WI38 (cell line): ENCODE data around the gene DNAAF5.
"Not testable (repeated sequence)": the region's sequence is repeated elsewhere in the genome, so short reads cannot be mapped to it uniquely, and the experiment has no call there.

Experiments used
- H3K4me3 ChIP-seq: 2 replicates; pipeline ENCODE4 v1.5.1; 2011; ENCODE audit warnings: low read depth, mild to moderate bottlenecking, control low read depth, low read length
- TF ChIP-seq, protein P1 (sequence below): IDR thresholded peaks from 2 replicates; pipeline ENCODE4 v1.5.1; 2012; ENCODE audit warnings: low read depth, mild to moderate bottlenecking, control low read depth, low read length

Gene DNAAF5

DNA sequence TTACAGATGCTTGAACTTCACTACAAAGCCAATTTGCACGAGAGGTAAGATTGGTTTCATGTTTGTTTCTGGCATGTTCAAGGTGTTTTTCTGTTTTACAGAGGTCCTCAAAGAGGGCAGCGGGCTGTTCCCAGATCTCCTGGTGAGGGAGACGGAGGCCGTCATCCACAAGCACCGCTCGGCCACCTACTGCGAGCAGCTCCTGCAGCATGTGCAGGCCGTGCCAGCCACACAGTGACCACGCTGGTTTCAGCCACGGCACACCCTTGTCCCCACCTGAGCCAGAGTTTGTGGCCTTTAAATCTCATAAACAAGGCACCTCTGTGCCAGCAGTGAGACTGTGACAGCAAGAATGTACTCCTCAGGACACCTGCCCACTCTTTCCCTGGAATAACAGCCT lies 58.9 kb downstream of the DNAAF5 start:
- no peak overlapping the region for H3K4me3 ChIP-seq
- TF ChIP-seq, protein P1, sequence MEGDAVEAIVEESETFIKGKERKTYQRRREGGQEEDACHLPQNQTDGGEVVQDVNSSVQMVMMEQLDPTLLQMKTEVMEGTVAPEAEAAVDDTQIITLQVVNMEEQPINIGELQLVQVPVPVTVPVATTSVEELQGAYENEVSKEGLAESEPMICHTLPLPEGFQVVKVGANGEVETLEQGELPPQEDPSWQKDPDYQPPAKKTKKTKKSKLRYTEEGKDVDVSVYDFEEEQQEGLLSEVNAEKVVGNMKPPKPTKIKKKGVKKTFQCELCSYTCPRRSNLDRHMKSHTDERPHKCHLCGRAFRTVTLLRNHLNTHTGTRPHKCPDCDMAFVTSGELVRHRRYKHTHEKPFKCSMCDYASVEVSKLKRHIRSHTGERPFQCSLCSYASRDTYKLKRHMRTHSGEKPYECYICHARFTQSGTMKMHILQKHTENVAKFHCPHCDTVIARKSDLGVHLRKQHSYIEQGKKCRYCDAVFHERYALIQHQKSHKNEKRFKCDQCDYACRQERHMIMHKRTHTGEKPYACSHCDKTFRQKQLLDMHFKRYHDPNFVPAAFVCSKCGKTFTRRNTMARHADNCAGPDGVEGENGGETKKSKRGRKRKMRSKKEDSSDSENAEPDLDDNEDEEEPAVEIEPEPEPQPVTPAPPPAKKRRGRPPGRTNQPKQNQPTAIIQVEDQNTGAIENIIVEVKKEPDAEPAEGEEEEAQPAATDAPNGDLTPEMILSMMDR = no peak

GRCh38 chr7:786472-787255 lies 60.2 kb downstream of the DNAAF5 start:
- TF ChIP-seq, protein P1 = peak; percentile 93
- H3K4me3 ChIP-seq = no peak overlapping the region

- no peak overlapping the region for H3K4me3 ChIP-seq
- TF ChIP-seq, protein P1 = no peak
These were observed 61.1 kb downstream of the DNAAF5 start for GRCh38 chr7:787332-788240.

DNA sequence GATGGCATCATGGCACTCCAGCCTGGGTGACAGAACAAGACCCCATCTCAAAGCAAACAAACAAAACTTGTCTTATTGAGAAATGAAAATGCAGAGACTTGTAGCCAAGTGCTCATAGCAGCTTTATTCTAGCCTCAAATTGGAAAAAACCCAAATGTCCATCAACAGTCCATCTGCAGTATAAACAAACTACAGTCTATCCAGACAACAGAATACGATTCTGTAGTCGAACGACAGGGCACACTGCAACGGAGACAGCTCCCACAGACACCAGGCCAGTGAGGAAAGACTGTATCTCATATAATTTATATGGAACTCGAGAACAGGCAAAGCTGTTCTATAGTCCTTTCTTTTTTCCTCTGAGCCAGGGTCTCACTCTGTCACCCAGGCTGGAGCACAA lies 65.0 kb downstream of the DNAAF5 start:
- TF ChIP-seq, protein P1 = no peak
- no peak overlapping the region for H3K4me3 ChIP-seq

DNA sequence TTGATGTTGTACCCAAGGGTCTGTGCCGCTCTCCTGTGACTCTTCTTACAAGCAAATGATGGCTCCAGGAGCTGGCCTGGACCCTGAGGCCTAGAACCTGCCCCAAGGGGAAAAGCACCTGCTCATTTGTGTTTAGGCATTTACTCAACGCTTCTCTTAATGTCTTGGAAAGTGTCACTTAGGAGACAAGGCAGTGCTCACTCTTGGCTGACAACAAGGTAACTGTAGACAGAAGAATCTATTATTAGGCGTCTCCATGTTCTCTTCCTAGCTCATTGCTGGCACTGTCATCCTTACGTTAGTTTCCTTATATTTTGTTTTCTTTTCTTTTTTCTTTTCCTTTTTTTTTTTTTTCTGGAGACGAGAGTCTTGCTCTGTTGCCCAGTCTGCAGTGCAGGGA lies 67.7 kb downstream of the DNAAF5 start:
- TF ChIP-seq, protein P1 = no peak
- H3K4me3 ChIP-seq = no peak overlapping the region

- no peak overlapping the region for H3K4me3 ChIP-seq
- TF ChIP-seq, protein P1 = no peak
These were observed 68.3 kb downstream of the DNAAF5 start for GRCh38 chr7:794671-795329.

DNA sequence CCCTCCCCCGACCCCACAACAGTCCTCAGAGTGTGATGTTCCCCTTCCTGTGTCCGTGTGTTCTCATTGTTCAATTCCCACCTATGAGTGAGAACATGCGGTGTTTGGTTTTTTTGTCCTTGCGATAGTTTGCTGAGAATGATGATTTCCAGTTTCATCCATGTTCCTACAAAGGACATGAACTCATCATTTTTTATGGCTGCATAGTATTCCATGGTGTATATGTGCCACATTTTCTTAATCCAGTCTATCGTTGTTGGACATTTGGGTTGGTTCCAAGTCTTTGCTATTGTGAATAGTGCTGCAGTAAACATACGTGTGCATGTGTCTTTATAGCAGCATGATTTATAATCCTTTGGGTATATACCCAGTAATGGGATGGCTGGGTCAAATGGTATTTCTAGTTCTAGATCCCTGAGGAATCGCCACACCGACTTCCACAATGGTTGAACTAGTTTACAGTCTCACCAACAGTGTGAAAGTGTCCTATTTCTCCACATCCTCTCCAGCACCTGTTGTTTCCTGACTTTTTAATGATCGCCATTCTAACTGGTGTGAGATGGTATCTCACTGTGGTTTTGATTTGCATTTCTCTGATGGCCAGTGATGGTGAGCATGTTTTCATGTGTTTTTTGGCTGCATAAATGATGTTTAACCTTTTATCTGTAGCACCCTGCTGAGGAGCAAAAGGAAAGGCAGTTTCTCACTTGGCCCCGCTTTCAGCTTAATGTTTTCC lies 70.1 kb downstream of the DNAAF5 start:
- H3K4me3 ChIP-seq = not testable (repeated sequence)
